Measurements from ENCODE around the gene WWOX.

DNA sequence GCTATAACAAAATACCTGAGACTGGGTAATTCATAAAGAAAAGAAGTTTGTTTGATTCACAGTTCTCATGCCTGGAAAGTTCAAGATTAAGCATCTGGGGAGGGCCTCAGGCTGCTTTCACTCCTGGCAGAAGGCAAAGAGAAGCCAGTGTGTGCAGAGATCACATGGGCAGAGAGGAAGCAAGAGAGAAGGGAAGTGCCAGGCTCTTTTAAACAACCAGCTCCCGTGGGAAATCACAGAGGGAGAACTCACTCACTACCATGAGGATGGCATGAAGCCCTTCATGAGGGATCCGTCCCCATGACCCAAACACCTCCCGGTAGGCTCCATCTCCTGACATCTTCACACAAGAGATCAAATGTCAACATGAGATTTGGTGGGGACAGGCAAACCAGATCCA is 999.5 kb downstream of the WWOX start:
- TF ChIP-seq POLR2A (IDR thresholded peaks at IDR 0.05; ENCODE audit: low read depth, low read length) (no peak), POLR2AphosphoS5 (IDR thresholded peaks at IDR 0.05; ENCODE audit: low read depth, low read length) (no peak), TAF1 (IDR thresholded peaks at IDR 0.05; ENCODE audit: low read depth, low read length) (no peak), POU2F2 (IDR thresholded peaks at IDR 0.05; ENCODE audit: low read depth, low read length) (no peak)

All from GM12891 (cell line).